ENCODE data around the gene GET3. TPM values are rescaled to one million over a fixed set of nuclear protein-coding genes. Genes with fewer than 3 reads are reported as not detected.
"Not testable (repeated sequence)": the region's sequence is repeated elsewhere in the genome, so short reads cannot be mapped to it uniquely, and the experiment has no call there.

The GET3 gene
- total RNA-seq, 1 donor from 2014 or later: 65.0 TPM

DNA sequence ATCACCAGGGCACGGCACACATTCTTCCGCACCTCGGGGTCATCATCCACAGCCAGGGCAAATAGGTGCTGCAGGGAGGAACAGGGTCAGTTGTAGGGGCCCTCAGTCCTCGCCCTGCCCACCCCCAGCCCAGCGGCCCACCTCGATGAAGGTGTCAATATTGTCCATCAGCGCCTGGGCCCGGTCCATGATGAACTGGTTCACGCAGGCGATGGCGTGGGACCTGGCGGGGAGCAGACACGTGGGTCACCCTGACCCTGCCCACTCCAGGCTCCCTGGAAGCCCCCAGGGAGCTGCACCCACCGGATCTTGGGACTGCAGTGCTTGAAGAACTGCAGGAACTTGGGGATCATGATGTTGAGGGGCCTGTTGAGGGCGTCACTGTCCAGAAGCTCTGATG lies 22.2 kb upstream of the GET3 start:
- no peak for DNase-seq (ENCODE audit: extremely low read depth, low read depth, low spot score)

DNA sequence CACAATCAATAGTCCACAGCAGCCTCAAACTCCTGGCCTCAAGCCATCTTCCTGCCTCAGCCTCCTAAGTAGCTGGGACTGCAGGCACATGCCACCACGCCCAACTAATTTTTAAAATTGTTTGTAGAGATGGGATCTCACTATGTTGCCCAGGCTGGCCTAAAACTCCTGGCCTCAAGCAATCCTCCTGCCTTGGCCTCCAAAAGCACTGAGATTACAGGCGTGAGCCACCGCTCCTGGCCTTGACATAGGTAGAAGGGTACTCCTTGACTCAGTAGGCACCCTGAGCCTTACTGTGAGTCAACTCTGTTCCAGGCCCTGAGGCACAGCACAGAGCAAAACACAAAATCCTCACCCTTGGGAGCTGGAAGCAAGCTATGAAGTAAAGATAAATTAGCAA lies 21.4 kb upstream of the GET3 start:
- no peak for DNase-seq (ENCODE audit: extremely low read depth, low read depth, low spot score)

DNA sequence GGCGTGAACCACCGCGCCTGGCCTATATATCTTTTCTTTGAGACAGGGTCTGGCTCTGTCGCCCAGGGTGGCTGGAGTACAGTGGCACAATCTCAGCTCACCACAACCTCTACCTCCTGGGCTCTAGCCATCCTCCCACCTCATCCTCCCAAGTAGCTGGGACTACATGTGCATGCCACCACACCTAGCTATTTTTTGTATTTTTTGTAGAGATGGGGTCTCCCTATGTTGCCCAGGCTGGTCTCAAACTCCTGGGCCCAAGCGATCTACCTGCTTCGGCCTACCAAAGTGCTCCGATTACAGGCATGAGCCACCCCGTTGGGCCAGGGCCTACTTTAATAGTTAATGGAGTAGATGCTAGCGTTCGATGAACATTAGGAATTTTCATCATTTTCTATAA lies 17.0 kb upstream of the GET3 start:
- no peak for DNase-seq (ENCODE audit: extremely low read depth, low read depth, low spot score)

- no peak for DNase-seq (ENCODE audit: extremely low read depth, low read depth, low spot score)
Measured at GRCh38 chr19:12720851-12721655, 16.2 kb upstream of the GET3 start.

DNA sequence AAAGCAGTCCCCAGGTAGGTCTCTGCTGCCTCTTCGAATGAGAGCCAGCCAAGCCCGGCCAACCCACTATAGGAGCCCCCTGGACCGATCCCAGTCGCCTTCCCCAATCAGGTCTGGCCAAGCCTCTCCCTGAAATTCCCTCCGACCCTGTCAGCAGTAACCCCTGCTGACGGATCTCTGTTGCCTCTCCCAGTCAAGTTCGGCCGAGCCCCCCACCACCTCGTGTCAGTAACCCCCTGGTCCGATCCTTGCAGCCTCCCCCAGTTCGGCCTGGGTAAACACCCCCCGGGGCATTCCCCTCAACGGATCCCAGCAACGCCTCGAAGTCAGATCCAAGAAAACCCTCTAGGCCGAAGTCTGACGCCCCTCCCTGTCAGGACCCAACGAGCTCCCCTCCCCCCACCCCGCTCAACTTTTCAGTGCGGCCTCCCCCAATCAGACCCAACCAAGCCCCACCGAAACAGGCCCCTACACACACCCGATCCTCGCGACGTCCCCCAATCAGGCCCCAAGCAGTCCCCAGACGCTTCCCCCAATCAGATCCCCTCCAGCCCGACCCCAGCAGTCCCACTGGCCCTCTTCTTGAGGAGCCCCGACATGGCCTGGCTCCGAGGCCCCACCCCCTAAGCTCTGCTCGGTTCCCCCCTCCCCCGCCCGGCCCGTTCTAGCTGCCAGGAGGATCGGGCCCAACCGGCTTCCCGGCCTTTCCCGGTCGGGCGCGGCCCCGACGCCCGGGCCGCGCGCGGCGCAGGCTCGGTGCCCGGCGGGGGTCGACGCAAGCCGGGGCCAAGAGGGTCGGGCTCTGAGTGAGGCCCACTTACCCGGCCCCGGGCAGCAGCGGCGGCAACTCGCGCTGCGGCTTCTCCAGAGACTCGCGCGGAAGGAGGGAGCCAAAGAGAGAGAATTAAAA lies 15.4 kb upstream of the GET3 start:
- no peak for DNase-seq (ENCODE audit: extremely low read depth, low read depth, low spot score)

DNA sequence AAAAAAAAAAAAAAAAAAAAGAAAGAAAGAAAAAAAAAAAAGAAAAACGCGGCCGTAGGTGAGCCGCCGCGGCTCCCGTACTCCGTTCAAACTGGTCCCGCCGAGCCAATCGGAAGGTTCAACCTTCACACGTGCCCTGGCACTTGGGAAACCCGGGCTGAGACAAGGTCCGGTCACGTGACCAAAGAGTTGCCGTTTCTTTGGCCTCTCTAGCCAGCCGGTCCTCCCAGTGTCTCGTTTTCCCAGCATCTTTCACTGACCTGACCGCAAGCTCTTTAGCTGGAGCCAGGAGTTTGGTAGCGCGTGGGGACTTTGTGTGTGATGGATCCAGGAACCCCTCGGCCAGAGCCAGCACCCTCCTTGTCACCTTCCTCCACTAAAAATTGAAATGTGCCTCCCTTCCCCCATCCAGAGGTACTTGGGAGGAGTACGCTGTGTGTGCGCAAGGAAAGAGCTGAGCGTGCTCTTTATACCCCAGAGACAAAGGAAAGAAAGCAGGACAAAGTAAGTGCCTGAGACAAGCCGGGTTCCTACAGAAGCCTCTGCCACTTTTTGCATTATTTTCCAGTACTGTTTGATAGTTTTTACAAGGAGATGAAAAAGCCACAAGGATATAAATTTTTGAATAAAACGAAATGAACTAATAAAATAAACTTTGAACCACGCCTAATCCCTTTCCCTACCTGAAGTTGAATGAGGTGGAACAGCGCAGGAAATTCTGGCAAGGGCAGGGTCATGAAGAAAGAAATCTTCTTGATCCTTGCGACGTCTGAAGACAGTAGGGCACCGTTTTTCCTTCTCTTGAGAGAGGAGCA lies 14.5 kb upstream of the GET3 start:
- DNase-seq (ENCODE audit: extremely low read depth, low read depth, low spot score): peak; percentile 99

DNA sequence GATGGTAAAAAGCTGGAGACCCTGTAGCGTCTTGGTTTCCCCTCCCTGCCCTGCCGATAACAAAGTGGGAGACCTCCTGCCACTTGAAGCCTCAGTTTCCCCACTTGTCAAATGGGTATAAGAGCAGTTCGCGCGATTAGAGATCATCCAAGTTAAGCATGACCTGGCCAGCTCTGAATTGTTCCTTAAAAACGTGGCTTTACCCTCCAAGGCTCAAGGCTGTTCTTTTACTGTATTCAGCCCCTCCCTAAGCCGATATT lies 14.0 kb upstream of the GET3 start:
- no peak for DNase-seq (ENCODE audit: extremely low read depth, low read depth, low spot score)

DNA sequence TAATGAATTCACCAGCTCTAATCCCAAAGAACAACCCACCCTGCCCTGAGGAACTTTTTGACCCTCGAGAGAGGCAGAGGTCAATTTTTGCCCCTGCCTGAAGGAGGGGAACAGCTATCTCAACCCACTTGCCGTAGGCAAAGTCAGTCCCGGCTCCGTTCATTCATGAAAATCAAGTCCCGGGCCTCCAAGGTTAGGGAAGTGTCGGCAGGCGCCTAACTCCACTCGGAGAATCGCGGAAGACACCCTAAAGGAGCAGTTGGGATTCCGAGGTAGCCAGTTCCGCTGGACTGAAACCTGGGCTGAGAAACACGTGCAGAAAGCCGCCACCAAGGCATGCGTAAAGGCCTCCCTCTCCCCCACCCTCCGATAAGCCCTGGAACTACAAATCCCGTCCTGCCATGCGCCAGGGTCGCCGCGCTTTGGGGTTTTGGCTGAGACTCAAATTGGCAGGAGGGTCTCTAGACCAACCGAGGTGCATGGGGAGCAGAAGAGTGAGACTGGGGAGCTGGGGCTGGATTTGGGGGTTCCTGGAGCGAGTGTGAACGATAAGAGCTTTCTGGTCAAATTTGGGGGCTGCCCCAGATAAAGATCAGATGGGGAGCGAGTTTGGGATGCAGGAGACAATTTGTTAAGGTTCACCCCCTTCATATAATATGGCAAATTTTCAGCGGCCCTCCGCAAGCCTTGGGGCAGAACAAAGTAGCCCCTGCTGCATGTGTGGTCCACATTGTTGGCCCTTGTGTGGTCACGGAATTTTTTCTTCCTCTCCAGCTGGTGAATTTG lies 13.5 kb upstream of the GET3 start, which contains the start of gene TNPO2:
Gene TNPO2 (minus strand): TSS at position 292 of the 786 bp plus-strand sequence. CDS start 2,955 bp downstream, outside the sequence.
- DNase-seq (ENCODE audit: extremely low read depth, low read depth, low spot score): no peak

GRCh38 chr19:12725612-12726011 lies 11.7 kb upstream of the GET3 start:
- DNase-seq (ENCODE audit: extremely low read depth, low read depth, low spot score): not testable (repeated sequence)

- no peak for DNase-seq (ENCODE audit: extremely low read depth, low read depth, low spot score)
Measured at GRCh38 chr19:12726988-12727316, 10.3 kb upstream of the GET3 start.

- no peak for DNase-seq (ENCODE audit: extremely low read depth, low read depth, low spot score)
Measured at GRCh38 chr19:12727745-12728433, 9.4 kb upstream of the GET3 start.

DNA sequence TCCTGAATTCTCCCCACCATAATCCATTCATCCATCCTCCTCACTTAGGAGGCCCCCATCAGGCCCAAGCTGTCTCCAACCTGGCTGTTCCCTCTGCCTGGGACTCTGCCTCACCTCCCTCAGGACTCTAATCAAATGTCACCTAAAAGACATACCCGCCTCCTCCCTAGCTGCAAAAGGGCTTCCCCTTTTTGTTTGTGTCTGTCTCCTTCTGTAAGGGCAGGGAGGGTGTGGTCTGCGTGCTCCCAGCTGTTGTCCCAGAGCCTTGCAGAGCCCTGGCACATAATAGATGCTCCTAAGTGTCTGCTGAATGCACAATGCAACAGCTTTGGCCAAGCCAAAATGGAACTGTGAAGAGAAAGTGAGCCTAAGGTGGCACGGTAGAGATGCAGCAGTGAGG lies 7.2 kb upstream of the GET3 start:
- no peak for DNase-seq (ENCODE audit: extremely low read depth, low read depth, low spot score)

DNA sequence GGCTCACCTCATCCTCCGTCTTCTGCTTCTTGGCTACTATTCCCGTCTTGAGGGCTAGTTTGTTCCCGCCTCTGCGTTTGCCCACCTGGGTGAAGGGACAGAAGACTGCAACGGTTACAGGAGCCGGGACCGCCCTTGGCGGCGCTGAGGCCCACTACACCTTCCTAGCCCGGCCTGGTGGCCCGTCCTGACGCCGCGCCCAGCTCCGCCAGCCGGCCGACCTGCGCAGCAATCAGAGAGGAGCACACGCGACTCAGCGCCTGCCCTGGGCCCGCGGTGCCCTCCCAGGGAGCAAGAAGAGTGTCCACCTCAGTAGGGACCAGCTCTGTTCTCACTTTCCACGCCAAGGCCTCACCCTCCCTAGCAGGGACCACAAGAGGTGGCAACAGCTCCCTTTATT lies 6.0 kb upstream of the GET3 start:
- no peak for DNase-seq (ENCODE audit: extremely low read depth, low read depth, low spot score)

DNA sequence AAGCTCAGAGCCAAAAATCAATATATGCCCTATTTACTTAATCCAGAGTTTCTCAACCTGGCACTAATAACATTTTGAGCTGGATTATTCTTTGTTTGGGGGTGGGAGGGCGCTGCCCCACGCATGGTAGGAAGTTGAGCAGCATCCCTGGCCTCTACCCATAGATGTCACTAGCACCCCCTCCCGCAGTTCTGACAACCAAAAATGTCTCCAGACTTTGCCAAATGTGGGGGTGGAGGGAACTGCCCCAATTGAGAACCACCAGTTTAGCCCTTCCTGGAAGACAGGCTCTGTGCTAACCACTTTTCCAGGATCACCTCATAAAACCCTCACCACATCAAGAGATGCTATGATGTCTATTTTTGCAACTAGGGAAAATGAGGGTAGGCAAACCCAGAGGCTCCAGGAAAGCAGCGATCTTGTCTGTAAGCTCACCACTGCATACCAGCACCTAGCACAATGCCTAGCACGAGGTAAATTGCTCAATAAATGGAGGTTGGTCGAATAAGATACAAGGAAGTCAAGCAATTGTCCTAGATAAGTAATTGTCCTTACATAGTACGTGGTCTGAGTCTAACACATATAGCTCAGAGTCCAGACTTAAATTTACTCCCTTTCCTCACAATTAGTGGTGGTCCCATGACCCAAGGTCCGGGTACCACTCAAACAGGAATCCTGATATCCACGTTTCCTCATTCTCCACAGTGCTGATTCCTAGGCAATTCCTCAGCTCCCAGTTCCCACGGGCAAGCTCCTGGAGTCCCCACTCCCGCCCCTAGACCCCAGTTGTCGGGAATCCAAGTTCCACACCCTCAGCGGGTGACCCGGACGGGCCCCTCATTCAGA lies 3.7 kb upstream of the GET3 start:
- no peak for DNase-seq (ENCODE audit: extremely low read depth, low read depth, low spot score)

DNA sequence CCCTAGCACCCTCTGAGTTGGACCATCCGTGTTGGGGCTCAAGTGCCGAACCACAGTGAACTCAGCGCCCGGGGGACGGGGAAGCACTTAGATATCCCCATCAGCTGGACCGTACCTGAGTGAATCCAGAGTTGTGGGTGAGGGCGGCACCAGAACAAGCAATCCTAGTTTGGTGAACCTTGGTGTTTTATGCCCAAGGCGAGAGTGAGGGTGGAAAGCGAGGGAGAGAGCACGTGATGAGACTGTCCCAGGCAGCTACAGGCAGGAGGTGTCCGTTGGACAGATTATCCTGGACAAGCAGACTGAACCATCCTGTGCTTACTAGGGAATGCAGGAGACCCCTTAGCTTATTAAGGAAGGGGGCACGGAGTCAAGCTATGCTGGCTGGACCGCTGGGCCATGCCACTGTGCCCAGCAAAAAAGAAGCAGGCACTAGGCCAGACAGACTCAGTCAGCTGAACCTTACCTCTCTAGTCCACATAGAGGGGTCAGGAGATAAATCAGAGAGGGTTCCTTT lies 596 bp downstream of the GET3 start:
- DNase-seq (ENCODE audit: extremely low read depth, low read depth, low spot score): no peak

- no peak for DNase-seq (ENCODE audit: extremely low read depth, low read depth, low spot score)
Measured at GRCh38 chr19:12745166-12745897, 8.0 kb downstream of the GET3 start.

GRCh38 chr19:12748489-12748888 lies 11.2 kb downstream of the GET3 start:
- DNase-seq (ENCODE audit: extremely low read depth, low read depth, low spot score): no peak

DNA sequence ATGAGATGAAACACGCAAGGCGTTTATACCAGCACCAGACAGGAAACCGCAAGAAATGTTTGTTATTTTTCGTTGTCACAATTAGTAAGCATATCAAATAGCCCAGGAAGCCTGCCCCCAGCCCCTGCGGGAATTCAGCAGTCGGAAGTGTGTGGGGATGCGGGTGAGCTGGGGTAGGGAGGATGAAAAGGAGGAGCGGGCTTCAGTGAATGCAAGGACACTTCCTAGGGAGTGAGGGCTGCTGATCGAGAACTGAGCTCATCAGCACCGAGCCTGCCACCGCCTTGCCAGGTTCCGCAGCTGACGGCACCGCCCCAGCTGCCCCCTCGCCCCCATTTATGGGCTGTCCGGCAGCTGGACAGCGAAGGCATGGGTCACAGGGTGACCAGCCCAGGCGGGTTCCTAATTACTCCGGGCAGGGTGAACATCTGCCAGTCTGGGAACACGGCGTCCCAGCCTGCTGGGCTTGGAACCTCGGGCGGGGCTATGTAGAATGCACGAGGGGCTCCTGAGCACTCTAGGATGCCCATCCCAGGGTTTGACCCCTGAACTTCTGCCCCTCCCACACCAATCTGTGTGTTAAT lies 12.7 kb downstream of the GET3 start:
- DNase-seq (ENCODE audit: extremely low read depth, low read depth, low spot score): no peak
